Upper lobe of left lung (tissue), 4 donors: ENCODE measurements around the gene FRMPD4.

ENCODE experiments used
- EP300 ChIP-seq, 4 donors: sonication (generic); formaldehyde crosslinking; IDR thresholded peaks; one replicate each; pipeline ENCODE4 v1.5.1; 2017; ENCODE audit warnings: antibody characterized with exemption in 4 of 4, control low read depth in 2 of 4
- POLR2A ChIP-seq, 4 donors: fragments of 450-650 bp; IDR thresholded peaks; one replicate each; pipeline ENCODE4 v1.5.1; 2016 to 2017; ENCODE audit warnings: antibody characterized with exemption in 4 of 4, mild to moderate bottlenecking in 2 of 4
- POLR2AphosphoS5 ChIP-seq, 2 donors: sonication (generic); formaldehyde crosslinking; IDR thresholded peaks; one replicate each; pipeline ENCODE4 v1.5.1; 2017; ENCODE audit warnings: antibody characterized with exemption in 2 of 2
- TF ChIP-seq, protein P1 (sequence below), 6 experiments: fragments of 450-650 bp in 4 of 6; fragments of 200-600 bp in 2 of 6; sonication (generic) in 2 of 6; IDR thresholded peaks; one replicate each; pipeline ENCODE4 v1.5.1; 2016 to 2019; ENCODE audit warnings: antibody characterized with exemption in 6 of 6

DNA sequence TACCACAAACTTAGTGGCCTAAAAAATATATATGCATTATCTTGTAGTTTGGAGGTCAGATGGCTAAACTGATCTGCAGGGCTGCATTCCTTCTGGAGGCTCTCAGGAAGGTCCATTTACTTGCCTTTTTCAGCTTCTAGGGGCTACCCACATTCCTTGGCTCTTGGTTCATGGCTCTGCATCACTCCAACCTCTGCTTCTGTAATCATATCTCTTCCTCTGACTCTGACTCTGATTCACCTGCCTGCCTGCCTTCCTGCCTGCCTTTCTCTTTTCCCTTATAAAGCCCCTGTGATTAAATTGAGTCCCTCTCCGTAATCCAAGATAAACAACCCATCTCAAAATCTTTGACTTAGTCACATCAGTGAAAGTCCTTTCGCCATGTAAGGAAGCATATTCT lies 25.0 kb upstream of the FRMPD4 start:
- TF ChIP-seq, protein P1, sequence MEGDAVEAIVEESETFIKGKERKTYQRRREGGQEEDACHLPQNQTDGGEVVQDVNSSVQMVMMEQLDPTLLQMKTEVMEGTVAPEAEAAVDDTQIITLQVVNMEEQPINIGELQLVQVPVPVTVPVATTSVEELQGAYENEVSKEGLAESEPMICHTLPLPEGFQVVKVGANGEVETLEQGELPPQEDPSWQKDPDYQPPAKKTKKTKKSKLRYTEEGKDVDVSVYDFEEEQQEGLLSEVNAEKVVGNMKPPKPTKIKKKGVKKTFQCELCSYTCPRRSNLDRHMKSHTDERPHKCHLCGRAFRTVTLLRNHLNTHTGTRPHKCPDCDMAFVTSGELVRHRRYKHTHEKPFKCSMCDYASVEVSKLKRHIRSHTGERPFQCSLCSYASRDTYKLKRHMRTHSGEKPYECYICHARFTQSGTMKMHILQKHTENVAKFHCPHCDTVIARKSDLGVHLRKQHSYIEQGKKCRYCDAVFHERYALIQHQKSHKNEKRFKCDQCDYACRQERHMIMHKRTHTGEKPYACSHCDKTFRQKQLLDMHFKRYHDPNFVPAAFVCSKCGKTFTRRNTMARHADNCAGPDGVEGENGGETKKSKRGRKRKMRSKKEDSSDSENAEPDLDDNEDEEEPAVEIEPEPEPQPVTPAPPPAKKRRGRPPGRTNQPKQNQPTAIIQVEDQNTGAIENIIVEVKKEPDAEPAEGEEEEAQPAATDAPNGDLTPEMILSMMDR (IDR thresholded peaks at IDR 0.05) = no peak
- TF ChIP-seq POLR2AphosphoS5 (IDR thresholded peaks at IDR 0.05) (no peak), POLR2A (IDR thresholded peaks at IDR 0.05) (no peak), EP300 (IDR thresholded peaks at IDR 0.05) (no peak)
